ENCODE measurements around the gene FCHSD2.

- TF ChIP-seq BCL11A (tag by site-specific recombination; IDR thresholded peaks at IDR 0.05; ENCODE audit: low read depth) (no peak), ZNF449 (tag by site-specific recombination; IDR thresholded peaks at IDR 0.05) (no peak), ZBTB6 (tag by site-specific recombination; IDR thresholded peaks at IDR 0.05) (no peak), CTCF (tag by site-specific recombination; IDR thresholded peaks at IDR 0.05) (no peak), PATZ1 (tag by site-specific recombination; IDR thresholded peaks at IDR 0.05) (no peak), ZNF341 (tag by site-specific recombination; IDR thresholded peaks at IDR 0.05; ENCODE audit: low read depth) (no peak)
These were observed 206.4 kb downstream of the FCHSD2 start for GRCh38 chr11:72935700-72936099.

Measured in HEK293 (cell line).